ENCODE data around the gene TUBG2.

TUBG2 gene

DNA sequence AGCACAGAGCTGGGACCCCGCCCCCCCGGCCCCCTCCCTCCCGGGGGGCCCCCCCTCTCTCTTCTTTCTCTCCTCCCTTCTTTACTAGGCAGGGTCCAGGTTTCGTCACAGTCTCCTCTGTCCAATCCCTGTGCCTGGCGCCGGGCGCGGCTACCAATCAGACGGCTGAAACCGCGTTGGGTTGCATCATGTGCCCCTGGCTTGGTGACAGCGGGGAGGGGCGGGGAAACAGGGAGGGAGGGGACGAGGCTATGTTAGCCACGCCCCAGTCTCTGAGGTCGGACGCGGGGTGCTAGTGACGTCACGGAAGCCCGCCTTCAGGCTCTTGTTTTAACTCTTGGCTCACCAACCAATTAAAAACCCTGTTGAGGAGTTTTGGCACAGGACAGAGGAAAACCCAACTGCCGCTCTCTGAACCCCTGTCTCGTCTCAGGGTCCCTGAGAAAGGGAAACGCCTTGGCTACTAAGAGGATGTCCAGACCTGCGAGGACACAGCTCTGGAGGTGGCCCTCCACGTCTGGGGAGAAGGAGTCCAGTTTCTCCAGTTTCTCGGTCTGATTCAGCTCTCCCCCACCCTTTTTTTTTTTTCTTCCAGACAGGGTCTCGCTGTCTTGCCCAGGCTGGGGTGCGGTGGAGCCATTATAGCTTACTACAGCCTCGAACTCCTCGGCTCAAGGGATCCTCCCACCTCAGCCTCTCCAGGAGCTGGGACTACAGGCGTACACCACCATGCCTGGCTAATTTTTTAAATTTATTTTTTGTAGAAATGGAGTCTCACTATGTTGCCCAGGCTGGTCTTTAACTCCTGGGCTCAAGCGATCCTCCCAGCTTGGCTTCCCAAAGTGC is 18.2 kb downstream of the TUBG2 start:
- peak; percentile 99 for DNase-seq (ENCODE audit: low spot score)

GRCh38 chr17:42677921-42678781 is 19.1 kb downstream of the TUBG2 start:
- DNase-seq (ENCODE audit: low spot score): peak; percentile 98

DNA sequence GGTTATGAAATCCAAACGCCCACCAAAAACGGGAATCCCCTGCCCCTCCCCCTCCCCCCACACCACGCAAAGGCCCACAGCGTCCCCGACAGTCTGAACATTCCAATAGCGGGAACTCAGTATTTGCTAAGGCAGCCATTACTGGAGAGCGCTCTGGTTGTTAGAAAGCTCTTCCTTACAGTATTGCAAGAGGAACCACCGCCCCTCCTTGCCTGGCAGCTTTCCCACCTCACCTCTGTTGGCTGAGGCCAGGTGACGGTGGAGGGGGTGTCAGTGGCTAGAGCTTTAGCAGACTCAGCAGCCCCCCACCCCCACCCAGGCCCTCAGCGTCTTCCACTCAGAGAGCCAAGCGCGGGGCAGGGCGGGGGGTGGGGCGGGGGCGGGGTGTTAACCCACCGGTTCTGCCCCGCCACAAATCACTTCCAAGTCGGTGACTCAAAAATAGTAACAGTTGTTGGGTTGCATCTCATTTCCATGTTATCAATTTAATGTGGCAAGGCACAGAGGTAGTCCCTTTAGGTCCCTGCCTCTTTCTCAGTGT is 19.9 kb downstream of the TUBG2 start:
- DNase-seq (ENCODE audit: low spot score): peak; percentile 77

DNA sequence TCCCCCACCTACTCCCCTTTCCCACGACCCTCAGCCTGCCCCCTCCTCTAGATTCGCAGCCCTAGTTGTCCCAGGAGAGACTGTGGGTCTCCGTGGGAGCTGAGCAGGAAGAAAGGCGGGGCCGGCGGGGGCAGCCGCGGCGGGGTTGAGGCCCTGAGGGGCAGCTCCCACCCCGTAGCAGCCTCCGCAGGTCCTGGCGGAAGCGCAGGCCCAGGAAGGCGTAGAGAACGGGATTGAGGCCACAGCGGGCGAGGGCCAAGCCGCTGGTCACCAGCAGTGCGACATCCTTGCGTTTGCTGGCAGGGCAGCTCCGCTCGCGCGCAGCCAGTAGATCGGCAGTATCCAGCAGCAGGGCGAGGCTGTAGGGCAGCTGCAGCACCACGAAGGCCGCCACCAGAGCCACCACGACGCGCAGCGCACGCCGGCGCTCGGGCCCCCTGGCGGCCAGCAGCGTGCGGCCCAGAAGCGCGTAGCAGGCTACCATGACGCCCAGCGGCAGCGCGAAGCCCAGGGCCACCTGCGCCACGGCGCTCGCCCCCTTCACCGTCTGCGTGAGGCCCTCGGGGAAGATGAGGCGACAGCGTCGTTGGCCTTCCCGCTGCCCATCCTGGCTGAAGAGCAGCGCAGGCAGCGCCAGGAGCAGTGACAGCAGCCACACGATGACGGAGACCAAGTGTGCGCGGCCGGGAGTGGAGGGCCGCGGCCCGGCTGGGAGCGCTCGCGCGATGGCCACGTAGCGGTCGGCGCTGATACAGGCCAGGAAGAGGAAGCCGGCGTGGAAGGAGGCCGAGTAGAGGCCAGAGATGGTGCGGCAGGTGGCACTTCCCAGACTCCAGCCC is 20.6 kb downstream of the TUBG2 start:
- peak; percentile 90 for DNase-seq (ENCODE audit: low spot score)

DNA sequence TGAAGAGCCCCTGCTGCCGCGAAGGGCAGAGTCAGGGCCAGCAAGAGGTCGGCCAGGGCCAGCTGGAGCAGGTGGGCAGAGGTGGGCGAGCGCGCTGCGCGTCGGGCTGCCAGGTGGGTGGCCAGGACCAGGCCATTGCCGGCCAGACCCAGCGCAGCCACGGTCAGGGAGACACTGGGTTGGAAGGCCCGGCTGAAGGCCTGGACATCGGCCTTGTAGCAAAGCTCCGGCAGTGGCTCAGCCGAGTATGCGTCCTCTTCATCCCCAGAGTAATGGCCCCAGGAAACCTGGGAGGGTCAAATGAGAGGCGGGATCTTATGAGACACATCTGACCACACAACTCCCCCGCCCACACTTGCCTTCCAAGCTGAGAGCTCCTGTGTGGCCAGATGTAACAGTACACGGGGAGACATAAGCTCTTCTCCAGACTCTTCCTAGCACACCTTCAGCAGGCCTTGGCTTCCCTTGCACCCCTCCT is 21.3 kb downstream of the TUBG2 start:
- DNase-seq (ENCODE audit: low spot score): no peak

DNA sequence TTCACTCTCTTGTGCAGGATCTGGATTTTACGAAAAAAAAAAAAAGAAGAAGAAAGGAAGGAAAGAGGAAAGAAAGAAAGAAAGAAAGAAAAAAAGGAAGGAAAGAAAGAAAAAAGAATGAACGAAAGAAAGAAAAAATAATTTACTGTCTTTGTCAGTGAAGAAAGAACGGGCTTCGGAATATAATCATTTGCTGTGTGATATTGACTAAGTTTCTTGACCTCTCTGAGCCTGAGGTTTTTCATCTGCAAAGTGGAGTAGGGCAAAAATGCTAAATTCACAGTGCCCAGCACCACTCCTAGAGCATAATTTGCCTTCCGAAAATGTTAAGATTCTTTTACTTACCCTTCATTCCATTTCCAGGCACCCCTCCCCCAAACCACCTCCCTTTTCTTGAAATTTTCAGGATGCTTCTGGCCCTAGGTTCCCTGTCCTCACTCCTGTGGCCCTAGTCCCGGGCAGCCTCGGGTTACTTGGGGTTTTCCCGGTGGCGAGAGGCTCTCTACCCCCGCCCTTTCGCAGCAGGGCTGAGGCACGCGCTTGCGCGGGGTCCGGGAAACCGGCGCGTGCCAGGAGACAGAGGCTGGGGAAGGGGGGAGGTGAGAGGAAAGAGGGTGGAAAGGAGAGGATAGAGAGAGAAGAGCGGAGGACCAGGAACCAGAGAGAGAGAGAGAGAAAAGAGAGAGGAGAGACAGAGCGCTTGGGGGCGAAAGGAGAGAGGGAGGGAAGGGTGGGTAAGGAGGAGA is 23.1 kb downstream of the TUBG2 start, which contains the start of gene CNTNAP1:
CNTNAP1 (plus strand) TSS at position 556 of the 746 bp plus-strand sequence. CDS start 299 bp downstream, outside the sequence.
- DNase-seq (ENCODE audit: low spot score): peak; percentile 90

- peak; percentile 73 for DNase-seq (ENCODE audit: low spot score)
These were observed 23.8 kb downstream of the TUBG2 start for GRCh38 chr17:42682722-42683403.

DNA sequence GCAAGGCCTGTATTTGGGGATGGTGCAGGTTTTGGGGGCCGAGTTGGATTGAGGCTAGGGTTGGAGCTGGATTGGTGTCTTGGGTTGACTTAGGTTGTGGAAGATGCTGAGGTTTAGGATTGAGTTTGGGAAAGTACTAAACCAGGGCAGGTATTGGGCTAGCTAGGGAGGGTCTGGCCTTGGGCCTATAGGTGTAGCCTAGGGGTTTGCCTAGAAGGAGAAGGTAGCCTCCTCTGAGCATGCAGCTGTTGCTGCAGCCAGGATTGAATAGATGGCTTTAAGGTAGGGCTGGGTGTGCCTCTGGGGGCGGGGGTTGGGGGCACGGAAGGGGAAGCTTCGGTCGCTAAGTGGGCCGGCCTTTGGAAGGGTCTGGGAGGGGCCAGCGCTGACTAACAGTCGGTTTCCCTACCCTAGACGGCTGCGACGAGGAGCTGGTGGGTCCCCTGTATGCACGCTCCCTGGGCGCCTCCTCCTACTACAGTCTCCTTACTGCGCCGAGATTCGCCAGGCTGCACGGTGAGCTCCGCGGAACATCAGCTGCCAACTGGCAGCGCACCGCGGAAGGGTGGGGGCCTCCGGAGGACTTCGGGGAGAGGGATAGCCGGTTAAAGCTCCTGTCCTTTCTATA is 24.4 kb downstream of the TUBG2 start:
- DNase-seq (ENCODE audit: low spot score): no peak

GRCh38 chr17:42684929-42685556 is 26.0 kb downstream of the TUBG2 start:
- no peak for DNase-seq (ENCODE audit: low spot score)

DNA sequence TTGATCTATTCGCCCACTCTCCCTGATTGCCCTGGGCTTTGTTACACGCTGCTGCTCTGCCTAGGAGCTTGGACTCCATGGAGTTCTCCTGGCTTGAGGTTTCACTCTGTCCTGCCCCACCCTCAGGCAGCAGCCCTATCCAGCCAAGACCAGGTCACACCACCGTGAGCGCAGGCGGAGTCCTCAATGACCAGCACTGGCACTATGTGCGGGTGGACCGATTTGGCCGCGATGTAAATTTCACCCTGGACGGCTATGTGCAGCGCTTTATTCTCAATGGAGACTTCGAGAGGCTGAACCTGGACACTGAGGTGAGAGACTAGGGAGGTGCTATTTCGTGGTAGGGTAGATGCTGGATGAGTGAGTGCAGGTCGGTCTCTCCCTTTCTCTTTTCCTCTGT is 26.7 kb downstream of the TUBG2 start:
- DNase-seq (ENCODE audit: low spot score): no peak

DNA sequence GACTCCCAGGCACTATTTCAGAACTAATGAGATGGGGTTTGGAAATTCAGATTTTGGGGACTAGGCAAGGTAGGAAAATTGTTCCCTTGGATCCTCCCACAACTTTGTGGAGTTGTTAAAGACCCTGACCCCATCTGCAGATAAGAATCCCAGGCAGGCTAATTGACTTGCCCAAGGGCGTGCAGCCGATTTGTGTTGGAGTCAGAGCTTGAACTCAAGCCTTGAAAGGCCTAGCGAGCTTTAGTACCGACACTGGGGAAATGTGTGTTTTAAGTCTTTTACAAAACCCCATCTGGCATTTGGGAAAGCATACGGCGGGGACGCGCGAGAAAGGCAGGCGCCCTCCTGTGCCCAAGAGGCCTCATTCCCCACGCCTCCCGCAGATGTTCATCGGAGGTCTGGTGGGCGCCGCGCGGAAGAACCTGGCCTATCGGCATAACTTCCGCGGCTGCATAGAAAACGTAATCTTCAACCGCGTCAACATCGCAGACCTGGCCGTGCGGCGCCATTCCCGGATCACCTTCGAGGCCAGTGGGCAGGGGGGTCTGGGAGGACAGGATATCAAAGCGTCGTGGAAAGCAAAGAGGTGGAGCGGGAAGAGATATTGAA is 27.5 kb downstream of the TUBG2 start:
- peak; percentile 1 for DNase-seq (ENCODE audit: low spot score)

- no peak for DNase-seq (ENCODE audit: low spot score)
These were observed 28.7 kb downstream of the TUBG2 start for GRCh38 chr17:42687707-42688320.

- no peak for DNase-seq (ENCODE audit: low spot score)
These were observed 31.5 kb downstream of the TUBG2 start for GRCh38 chr17:42690596-42690995.

GRCh38 chr17:42691021-42691545 is 32.0 kb downstream of the TUBG2 start:
- DNase-seq (ENCODE audit: low spot score): no peak

- no peak for DNase-seq (ENCODE audit: low spot score)
These were observed 33.4 kb downstream of the TUBG2 start for GRCh38 chr17:42692489-42692888.

GRCh38 chr17:42694524-42694923 is 35.4 kb downstream of the TUBG2 start:
- no peak for DNase-seq (ENCODE audit: low spot score)

- no peak for DNase-seq (ENCODE audit: low spot score)
These were observed 36.4 kb downstream of the TUBG2 start for GRCh38 chr17:42695500-42695899.
